NCI-H1436 (cell line): ENCODE results near the gene PMM1.
"Not testable (repeated sequence)": the region's sequence is repeated elsewhere in the genome, so short reads cannot be mapped to it uniquely, and the experiment has no call there.

Experiments
- DNase-seq: peaks from one replicate; lab custom pipeline; 2025; lab: John Stamatoyannopoulos, UW

The PMM1 gene

GRCh38 chr22:41563051-41563711, 26.5 kb downstream of the PMM1 start:
- DNase-seq = no peak

- no peak for DNase-seq
Measured at GRCh38 chr22:41562461-41562860, 27.2 kb downstream of the PMM1 start.

DNA sequence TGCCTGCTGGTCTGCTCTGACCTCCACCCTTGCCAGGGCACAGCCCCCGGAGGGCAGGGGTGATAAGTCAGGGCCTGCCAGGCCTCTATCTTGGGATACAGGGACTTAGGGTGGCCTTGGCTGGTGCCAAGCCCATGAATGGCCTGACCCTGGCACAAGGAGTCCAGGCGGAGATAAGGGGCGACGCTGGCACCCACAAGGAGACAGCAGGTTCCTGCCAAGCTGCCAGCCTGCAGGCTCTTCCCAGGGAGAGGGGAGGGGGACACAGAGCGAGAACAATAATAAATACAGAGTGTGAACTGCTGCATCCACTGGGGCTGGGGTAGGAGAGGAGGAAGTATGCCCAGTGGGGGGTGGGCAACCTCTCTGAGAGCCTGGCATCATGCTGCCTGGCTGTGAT, 27.9 kb downstream of the PMM1 start:
- DNase-seq = no peak

GRCh38 chr22:41561335-41561734, 28.3 kb downstream of the PMM1 start:
- no peak for DNase-seq

- DNase-seq = no peak
Measured at GRCh38 chr22:41560095-41560471, 29.6 kb downstream of the PMM1 start.

DNA sequence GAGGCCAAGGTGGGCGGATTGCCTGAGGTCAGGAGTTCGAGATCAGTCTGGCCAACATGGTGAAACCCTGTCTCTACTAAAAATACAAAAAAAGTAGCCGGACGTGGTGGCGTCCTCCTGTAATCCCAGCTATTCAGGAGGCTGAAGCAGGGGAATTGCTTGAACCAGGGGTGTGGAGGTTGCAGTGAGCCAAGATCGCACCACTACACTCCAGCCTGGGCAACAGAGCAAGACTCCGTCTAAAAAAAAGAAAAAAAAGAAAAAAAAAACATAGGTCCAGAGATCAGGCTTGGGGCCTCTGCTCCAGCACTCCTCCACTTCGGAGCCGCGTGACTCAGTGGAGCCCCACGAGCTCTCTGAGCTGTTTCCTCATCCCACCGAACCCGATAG, 31.4 kb downstream of the PMM1 start:
- not testable (repeated sequence) for DNase-seq

GRCh38 chr22:41557401-41558240, 32.0 kb downstream of the PMM1 start:
- peak; percentile 23 for DNase-seq

DNA sequence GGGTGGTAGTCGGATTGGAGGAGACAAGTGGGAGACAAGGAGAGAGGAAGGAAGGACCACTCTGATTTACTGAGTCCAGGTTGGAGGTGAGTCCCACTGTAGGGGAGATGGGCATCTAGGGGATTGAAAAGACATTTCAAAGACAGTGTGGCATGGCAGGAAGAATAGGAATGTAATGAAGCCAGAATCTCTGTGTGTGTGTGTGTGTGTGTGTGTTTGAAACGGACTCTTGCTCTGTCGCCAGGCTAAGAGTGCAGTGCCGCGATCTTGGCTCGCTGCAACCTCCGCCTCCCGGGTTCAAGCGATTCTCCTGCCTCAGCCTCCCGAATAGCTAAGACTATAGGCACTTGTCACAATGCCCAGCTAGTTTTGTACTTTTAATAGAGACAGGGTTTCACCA, 33.1 kb downstream of the PMM1 start:
- DNase-seq = no peak

GRCh38 chr22:41555325-41555982, 34.2 kb downstream of the PMM1 start:
- DNase-seq = no peak

GRCh38 chr22:41551877-41552582, 37.6 kb downstream of the PMM1 start:
- DNase-seq = no peak

DNA sequence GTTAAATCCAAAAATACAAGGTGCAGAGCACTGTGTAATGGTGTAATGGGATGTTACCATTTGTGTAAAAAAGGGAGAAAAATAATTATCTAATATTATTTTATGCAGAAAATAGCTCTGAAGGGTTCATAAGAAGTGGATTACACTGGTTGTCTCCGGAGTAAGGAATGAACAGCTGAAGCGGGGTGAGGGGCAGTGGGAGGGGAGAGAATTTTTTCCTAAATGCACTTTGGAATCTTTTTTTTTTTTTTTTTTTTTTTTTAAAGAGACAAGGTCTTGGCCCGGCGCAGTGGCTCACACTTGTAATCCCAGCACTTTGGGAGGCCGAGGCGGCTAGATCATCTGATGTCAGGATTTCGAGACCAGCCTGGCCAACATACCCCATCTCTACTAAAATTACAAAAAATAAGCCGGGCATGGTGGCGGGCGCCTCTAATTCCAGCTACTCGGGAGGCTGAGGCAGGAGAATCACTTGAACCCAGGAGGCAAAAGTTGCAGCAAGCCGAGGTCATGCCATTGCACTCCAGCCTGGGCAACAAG, 38.6 kb downstream of the PMM1 start:
- DNase-seq = no peak

DNA sequence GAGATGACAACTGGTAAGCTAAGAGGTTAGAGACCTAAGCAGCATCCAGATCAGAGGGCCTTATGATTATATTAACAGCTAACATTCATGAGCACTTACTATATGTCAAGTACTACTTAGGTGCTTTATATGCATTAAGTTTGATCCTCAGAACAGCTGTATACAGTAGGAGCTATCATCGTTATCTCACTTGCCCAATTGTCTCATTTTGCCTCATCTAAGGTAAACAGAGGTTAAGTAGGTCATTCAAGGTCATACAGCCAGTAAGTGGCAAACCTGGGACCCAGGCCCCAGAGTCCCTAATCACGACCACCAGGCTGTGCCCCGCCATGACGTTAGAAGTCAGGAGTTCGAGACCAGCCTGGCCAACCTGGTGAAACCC, 40.8 kb downstream of the PMM1 start:
- DNase-seq = no peak

DNA sequence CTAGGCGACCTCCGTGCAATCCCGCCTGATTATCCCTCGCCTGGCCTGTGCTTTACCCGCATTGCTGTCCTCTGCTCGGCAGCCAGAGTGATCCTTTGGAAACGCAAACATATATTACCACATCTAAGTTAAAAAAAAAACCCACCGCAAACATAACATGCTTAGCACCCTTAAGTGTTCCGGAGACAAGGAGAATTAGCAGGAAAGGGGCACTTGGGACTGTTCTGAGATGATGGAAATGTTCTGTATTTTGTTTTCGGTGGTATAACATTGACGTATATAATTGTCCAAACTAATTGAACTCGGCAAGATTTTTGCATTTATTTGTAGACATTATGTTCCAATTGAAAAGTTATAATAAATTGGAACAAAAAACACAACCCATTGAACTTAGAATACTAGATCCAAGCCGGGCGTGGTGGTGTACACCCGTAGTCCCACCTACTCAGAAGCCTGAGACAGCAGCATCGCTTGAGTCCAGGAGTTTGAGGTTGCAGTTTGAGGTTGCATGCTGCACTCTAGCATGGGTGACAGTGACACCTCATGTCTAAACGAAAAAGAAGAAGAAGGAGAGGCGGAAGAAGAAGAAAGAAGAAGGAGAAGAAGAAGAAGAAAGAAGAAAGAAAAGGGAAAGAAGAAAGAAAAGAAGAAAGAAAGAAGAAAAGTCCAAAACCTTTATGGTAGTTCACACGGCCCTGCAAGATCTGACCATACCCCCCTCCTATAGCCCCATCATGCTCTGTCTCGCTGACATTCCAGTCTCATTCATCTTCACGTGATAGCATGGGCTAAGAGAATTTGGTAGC, 44.8 kb downstream of the PMM1 start:
- no peak for DNase-seq

DNA sequence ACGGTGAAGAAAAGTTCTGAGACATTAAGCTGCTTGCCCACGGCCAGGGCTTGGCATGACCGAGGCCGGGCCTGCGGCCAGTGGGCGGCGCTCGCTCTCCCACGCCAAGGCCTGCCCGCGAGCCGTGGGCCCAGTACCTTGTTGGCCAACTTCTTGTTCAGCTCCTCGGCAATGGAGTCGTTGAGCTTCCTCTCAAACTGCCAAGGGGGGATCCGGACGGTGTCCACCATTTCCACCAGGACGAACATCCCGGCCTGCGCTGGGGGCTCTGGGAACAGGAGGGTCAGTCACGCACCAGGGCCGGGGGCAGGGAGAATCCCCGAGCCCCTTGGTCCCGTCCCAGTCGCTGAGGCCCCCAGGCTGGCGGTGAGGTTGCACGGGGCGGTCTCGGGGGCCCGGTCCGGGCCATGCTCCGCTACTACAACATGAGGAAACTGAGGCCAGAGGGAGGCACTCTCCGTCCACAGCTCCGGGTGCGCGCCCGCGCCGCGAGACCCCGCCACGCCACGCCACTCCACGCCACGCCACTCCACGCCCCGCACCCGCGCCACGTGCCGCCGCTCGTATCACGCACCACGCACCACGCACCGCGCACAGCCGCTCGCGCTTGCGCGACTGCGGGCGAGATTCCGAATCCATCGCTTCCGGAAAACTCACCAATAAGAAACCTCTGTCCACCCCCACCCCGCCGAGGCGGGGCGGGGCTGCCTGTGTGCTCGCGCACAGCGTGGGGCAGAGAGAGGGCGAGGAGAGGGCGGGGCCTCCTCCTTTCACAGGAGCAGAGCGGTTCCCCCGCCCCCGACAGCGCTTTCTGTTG, 45.6 kb downstream of the PMM1 start, which contains the start of gene POLR3H:
Gene POLR3H (minus strand): TSS at position 617 of the 817 bp plus-strand sequence. CDS start 369 bp downstream, at position 248.
- DNase-seq = peak; percentile 98

GRCh38 chr22:41542224-41542623, 47.4 kb downstream of the PMM1 start:
- no peak for DNase-seq

GRCh38 chr22:41541484-41541883, 48.2 kb downstream of the PMM1 start:
- no peak for DNase-seq

DNA sequence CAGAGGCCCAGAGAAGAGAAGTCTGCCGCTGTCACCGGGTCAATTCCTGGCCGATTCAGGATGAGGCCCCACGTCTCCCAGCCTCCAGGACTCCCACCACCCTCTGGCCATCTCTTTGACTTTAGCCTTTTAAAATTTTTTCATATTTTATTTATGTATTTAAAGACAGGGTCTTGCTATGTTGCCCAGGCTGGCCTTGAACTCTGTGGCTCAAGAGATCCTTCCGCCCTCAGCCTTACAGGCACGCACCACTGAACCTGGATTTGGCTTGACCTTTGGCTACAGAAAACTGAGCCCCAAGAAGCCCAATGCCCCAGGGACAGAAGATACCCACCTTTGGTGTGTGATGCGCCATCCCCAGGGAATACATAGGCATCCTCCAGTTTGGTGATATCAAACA, 49.3 kb downstream of the PMM1 start:
- DNase-seq = no peak

- DNase-seq = no peak
Measured at GRCh38 chr22:41540006-41540315, 49.7 kb downstream of the PMM1 start.

DNA sequence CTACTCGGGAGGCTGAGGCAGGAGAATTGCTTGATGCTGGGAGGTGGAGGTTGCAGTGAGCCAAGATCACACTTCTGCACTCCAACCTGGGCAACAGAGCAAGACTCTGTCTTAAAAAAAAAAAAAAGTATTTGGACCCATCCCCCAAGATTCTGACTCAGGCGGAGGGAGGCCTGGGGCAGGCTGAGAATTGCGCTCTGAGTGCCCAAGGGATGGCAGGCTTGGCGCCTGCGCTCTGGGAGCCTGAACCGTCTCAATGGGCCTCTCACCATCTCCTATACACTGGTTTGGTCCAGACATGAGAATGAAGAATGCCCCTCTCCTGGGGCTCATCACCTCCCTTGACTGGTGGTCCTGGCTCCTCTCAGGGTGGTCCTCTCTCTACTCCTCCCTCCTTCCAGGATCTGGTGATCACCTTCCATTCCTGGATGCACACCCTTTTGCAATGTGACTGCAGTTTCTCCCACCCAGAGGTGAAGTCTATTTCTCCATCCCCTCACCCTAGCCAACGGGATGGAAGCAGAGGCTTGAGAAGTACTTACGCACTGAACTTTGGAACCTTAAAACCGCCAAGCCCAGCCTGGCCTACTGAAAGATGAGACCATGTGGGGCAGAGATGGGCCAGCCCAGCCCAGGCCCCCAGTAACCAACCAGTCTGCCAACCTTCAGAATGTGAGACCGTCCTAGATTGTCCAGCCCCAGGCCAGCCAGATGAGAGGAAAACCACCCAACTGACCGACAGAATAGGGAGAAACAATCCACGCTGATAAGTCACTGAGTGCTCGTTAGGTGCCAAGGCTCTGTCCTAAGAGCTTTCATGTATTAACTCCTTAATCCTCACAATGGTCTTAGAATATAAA, 50.3 kb downstream of the PMM1 start:
- DNase-seq = no peak

GRCh38 chr22:41538583-41538982, 51.1 kb downstream of the PMM1 start:
- DNase-seq = no peak
